ENCODE results near the gene PADI1. TPM values are rescaled to one million over a fixed set of nuclear protein-coding genes. Genes with fewer than 3 reads are reported as not detected.

The PADI1 gene
- total RNA-seq, 4 donors from 2014 or later: 2.1 TPM; not detected in 3

DNA sequence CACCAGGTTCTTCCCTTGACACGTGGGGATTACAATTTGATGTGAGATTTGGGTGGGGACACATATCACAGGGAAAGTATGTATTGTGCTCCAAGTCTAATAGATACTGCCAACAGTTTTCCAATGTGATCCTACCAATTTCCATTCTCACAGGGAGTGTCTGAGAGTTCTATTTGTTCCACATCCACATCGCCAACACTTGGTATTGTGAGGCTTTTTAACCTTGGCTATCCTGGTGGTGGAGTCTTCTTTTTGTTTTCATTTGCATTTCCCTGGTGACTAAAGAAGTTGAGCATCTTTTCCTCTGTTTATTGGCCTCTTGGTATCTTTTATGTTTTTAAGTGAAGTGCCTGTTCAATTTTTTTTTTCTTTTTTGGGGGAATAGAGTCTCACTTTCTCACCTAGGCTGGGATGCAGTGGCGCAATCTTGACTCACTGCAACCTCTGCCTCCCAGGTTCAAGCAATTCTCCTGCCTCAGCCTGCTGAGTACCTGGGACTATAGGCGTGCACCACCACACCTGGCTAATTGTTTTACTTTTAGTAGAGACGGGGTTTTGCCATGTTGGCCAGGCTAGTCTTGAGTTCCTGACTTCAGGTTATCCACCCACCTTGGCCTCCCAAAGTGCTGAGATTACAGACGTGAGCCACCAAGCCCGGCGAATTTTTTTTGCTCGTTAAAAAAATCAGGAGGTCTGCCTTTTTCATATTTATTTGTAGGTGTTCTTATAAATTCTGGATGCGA lies 15.9 kb upstream of the PADI1 start:
- no peaks in the 10 kb centered on the region for H3K36me3 ChIP-seq
- no peak for TF ChIP-seq POLR2AphosphoS5 (IDR thresholded peaks at IDR 0.05)
- TF ChIP-seq CTCF (IDR thresholded peaks at IDR 0.05): no peak
- TF ChIP-seq EP300 (IDR thresholded peaks at IDR 0.05): no peak
- TF ChIP-seq POLR2A (IDR thresholded peaks at IDR 0.05; ENCODE audit: low read depth): no peak
- no peaks in the 10 kb centered on the region for H3K4me1 ChIP-seq
- intact Hi-C loops (cut with DNase I): no loop called here
- peaks cover 0 to 41% (median 0%) of the 10 kb centered on the region in 4 donors for H3K27me3 ChIP-seq
- no peak overlapping the region for H3K4me3 ChIP-seq
- H3K9me3 ChIP-seq: peaks cover 0 to 3% (median 0%) of the 10 kb centered on the region in 4 donors
- no peak for DNase-seq (ENCODE audit: extremely low spot score)
- H3K27ac ChIP-seq (replicated peaks in 1 of 4): no peak overlapping the region
- WGBS: 93% methylated on average over 10 of the region's 10 CpGs

DNA sequence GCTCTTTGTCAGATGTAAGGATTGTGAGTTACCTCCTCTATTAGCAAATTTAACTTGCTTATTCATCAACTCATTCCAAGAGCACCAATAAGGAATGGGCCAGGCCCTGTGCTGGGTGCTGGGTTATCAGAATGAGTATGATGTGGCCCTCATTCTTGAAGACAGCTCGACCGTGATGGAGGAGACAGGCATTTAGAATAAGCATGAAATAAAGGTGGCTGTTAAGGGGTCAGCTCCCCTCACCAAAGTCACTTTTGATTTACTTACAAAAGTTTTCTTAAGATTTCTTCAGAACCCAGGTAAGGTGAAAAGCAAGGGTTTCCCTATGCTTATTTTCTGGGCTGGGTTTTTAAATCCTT lies 15.3 kb upstream of the PADI1 start:
- Histone ChIP-seq H3K36me3 (no peaks in the 10 kb centered on the region), H3K27ac (replicated peaks in 1 of 4) (no peak overlapping the region), H3K27me3 (peaks cover 0 to 39% (median 0%) of the 10 kb centered on the region in 4 donors), H3K9me3 (peaks cover 0 to 3% (median 0%) of the 10 kb centered on the region in 4 donors), H3K4me3 (no peak overlapping the region), H3K4me1 (no peaks in the 10 kb centered on the region)
- 95% methylated on average over 2 of the region's 2 CpGs for WGBS
- TF ChIP-seq CTCF (IDR thresholded peaks at IDR 0.05) (no peak), POLR2AphosphoS5 (IDR thresholded peaks at IDR 0.05) (no peak), POLR2A (IDR thresholded peaks at IDR 0.05; ENCODE audit: low read depth) (no peak), EP300 (IDR thresholded peaks at IDR 0.05) (no peak)
- no peak for DNase-seq (ENCODE audit: extremely low spot score)
- intact Hi-C loops (cut with DNase I): no loop called here

DNA sequence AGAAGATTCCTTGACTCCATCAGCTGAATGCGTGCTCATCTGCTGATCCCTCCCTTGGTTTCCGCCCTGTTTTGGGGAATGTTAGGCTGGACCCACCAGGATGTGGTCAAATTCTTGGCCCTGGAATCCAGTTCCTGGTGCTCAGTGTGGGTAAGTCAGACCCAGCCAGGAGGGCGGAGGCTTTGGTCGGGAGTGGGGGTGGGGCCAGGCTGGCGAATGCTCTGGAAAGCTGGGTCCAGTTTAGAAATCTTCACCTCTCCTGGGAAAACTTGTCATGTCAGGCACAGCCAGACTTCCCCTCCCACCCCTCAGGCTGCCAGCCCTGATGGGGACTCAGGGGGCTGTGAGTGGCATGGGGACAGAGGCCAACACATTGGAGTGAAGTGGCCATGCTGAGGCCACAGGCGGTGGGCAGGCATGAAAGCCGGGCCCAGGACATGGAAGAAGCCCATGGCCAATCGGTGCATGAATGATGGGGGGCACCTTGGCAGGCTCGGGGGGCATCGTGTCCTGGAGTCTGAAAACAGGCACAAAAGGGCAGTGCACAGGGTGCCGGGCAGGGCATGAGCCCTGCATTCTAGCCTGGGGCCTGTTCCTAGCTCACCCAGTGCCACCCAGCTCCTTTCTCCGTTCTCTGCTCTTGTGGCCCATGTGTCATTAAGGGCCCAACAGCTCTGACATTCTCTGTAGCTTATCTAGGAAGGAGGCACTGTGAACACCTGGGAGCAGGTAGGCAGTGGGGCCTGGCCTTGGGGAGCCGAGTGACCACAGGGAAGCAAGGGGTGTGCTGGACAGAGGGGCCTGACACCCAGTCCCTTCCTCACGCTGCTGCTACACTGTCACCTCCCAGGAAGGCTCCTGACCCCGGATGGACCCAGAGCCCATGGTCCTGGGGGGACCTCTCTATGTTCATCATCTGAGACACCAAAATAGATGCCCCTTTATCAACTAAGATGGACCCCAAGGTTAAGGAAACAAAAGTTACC lies 14.6 kb upstream of the PADI1 start:
- Histone ChIP-seq H3K27me3 (peaks cover 0 to 45% (median 0%) of the 10 kb centered on the region in 4 donors), H3K27ac (replicated peaks in 1 of 4) (no peak overlapping the region), H3K4me3 (no peak overlapping the region), H3K4me1 (no peaks in the 10 kb centered on the region), H3K9me3 (peaks cover 0 to 3% (median 0%) of the 10 kb centered on the region in 4 donors), H3K36me3 (no peaks in the 10 kb centered on the region)
- DNase-seq (ENCODE audit: extremely low spot score): no peak
- WGBS: 92% methylated on average over 15 of the region's 15 CpGs
- TF ChIP-seq EP300 (IDR thresholded peaks at IDR 0.05): no peak
- TF ChIP-seq POLR2AphosphoS5 (IDR thresholded peaks at IDR 0.05): no peak
- TF ChIP-seq CTCF (IDR thresholded peaks at IDR 0.05): no peak
- TF ChIP-seq POLR2A (IDR thresholded peaks at IDR 0.05; ENCODE audit: low read depth): no peak
- intact Hi-C loops (cut with DNase I): no loop called here

DNA sequence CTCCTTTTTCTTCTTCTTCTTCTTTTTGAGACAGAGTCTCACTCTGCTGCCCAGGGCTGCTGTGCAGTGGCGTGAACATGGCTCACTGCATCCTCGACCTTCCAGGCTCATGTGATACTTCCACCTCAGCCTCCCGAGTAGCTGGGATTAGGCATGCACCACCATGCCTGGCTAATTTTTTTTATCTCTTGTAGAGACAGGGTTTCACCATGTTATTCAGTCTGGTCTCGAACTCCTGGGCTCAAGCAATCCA lies 13.0 kb upstream of the PADI1 start:
- no peak overlapping the region for H3K4me3 ChIP-seq
- intact Hi-C loops (cut with DNase I): no loop called here
- H3K36me3 ChIP-seq: no peaks in the 10 kb centered on the region
- peaks cover 0 to 60% (median 0%) of the 10 kb centered on the region in 4 donors for H3K27me3 ChIP-seq
- no peak overlapping the region for H3K27ac ChIP-seq (replicated peaks in 1 of 4)
- H3K9me3 ChIP-seq: peaks cover 0 to 3% (median 0%) of the 10 kb centered on the region in 4 donors
- TF ChIP-seq EP300 (IDR thresholded peaks at IDR 0.05) (no peak), POLR2A (IDR thresholded peaks at IDR 0.05; ENCODE audit: low read depth) (no peak), CTCF (IDR thresholded peaks at IDR 0.05) (no peak), POLR2AphosphoS5 (IDR thresholded peaks at IDR 0.05) (no peak)
- DNase-seq (ENCODE audit: extremely low spot score): no peak
- no peaks in the 10 kb centered on the region for H3K4me1 ChIP-seq
- WGBS: 77% methylated on average over 4 of the region's 4 CpGs
